HG03064 (cell line): ENCODE results near the gene XNDC1N.

Experiments used
- ATAC-seq: cut with Tn5 transposase; IDR thresholded peaks from one replicate; pipeline ENCODE4 v1.9.1; 2021; ENCODE audit warnings: low read depth; ENCODE audit not compliant: unreplicated experiment

Gene XNDC1N, protein sequence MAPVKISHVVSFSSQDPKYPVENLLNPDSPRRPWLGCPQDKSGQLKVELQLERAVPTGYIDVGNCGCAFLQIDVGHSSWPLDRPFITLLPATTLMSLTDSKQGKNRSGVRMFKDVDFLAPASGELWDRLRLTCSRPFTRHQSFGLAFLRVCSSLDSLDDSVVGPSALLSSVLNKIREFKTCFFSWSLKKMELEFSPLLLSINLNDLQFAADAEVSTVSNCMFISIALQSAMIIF

DNA sequence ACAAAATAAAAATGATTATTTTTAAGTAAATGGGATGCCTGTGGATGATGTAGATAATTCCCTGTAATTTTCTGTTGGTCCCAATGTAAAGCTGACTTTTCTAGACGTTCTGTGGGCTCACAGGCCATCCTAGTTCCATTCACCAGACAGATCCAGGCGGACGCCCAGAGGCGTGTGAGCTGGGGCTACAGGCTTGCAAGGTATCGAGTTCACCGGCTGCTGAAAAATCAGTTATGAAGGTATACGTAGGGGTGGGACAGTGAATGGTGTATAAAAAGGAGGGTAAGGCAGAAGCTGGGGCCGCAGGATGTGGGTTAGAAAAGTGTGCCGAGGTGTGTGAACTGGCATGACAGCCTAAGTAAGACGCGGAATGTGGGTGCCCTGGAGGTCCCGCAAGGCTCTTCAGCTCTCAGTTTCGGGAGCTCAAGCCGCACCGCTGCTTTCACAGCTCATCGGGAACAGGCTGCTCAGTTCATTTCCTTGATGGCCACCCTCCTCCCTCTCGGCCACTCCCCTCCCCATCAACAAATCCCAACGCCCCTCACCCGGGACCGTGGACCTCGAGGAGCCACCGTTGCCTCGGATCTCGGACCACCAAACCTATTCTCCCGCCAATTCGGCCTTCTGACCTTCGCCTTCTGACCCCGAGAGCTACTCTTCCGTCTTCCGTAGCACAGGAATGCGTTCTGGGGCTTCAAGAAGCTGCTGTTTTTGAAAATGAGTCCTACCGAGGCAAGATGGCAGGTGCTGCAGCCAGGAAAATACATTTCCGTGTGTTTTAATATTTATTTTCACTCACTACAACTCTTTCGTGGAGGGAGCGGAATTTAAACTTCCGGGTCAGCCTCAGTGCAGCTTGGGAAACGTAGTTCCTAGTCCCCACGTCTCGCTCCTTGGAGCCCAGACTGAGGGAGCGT lies at the start of gene XNDC1N:
Gene XNDC1N (minus strand): TSS at position 775 of the 917 bp plus-strand sequence. CDS start 5,241 bp downstream, outside the sequence.
- peak; percentile 72 for ATAC-seq

DNA sequence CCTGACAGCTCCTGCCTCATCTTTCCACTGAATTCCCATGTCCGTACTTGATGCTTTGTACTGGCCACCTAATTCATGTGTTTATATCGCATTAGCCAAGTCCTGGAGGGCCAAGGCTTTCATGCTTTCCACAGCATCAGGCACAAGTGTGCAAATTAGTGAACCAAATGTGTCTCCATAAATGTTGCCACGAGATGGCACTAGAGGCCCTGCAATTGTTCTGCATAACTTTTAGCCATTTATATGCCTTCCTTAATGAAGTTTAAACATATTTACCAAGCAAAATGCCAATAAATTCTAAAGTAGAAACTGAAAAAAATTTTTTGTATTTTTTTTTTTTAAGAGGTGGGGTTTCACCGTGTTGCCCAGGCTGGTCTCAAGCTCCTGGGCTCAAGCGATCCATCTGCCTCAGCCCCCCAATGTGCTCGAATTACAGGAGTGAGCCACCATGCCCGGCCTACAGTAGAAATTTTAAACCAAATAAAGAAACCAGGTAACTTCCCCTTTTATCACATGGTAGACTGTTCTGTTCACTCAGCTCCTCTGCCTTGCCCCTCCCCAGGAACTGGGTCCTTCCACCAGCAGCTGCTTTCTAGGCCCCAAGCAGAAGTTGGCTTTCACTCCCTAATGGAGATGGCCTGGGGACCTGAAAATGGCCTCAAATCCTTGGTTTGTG lies 49.5 kb upstream of the XNDC1N start:
- ATAC-seq: no peak

DNA sequence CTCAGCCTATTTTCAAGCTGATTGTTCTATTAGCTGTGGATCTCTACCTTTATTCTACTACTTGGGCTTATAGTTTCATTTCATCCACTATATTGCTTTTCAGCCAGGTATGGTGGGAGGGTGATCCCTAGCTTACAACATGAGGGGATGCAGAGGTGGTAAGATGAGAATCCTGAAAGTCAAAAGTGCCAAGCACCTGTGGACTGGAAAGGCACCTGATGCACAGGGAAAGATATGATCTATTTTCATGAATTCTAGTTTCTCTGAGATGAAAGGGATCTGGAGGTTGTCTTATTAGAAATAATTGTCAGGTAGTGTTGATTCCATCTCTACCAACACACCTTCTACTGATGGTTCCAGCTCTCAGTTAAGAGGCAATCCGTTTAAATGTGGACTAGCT lies 48.7 kb upstream of the XNDC1N start:
- ATAC-seq: no peak

DNA sequence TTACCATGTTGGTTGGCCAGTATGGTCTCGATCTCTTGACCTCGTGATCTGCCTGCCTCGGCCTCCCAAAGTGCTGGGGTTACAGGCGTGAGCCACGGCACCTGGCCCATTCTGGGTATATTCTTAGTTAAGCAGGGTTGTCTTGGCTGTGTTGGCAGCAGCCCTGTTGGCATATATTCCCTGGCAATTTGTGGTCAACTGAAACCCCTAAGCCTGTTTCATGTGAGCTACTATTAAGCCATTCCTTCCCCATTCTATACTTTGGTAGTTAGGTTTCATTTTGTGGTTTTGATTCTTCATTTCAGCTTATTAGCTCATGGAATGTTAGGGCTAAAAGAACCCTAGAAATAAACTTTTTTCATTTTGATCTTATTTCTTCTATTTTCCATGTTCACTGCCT lies 48.2 kb upstream of the XNDC1N start:
- ATAC-seq: no peak

DNA sequence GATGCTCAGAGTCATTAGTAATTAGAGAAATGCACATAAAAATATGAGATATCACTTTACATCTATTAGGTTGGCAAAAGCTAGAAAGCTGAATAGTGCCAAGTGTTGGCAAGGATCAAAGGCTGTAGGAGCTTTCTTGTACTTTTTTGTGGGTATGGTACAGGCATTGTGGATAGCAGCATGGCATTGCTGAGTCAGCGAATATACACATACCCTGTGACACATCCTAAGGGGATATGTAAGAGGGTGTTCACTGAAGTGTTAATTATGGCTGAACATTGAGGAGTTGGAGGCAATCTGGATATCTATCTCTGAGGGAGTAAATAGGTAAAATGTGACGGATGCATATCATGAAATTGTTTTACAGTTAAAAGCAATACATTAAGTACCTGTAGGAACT lies 43.3 kb upstream of the XNDC1N start:
- ATAC-seq: no peak

DNA sequence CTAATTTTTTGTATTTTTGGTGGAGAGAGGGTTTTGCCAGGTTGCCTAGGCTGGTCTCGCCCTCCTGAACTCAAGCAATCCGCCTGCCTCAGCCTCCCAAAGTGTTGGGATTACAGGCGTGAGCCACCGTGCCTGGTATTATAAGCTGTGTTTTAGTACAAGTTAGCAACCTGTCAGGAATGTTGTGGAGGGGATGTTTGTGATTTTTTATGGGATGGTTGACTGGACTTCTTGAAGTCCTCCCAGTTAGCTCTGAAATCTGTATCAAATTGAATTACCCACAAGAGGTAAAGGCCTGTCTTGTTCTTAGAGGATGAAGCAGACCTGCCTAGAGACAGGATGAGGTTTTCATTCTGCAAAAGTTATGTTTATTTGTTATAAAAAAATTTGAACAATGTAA lies 36.2 kb upstream of the XNDC1N start:
- no peak for ATAC-seq

DNA sequence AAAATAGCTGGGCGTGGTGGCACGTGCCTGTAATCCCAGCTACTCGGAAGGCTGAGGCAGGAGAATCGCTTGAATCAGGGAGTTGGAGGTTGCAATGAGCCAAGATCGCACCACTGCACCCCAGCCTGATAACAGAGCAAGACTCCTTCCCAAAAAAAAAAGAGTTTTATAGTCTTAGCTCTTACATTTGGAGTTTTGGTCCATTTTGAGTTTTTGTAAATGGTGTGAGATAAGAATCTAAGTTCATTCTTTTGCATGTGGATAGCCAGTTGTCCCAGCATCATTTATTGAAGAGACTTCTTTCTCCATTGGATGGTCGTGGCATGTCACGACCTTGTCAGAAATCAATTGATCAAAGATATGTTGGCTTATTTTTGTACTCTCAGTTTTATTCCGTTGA lies 35.1 kb upstream of the XNDC1N start:
- no peak for ATAC-seq

DNA sequence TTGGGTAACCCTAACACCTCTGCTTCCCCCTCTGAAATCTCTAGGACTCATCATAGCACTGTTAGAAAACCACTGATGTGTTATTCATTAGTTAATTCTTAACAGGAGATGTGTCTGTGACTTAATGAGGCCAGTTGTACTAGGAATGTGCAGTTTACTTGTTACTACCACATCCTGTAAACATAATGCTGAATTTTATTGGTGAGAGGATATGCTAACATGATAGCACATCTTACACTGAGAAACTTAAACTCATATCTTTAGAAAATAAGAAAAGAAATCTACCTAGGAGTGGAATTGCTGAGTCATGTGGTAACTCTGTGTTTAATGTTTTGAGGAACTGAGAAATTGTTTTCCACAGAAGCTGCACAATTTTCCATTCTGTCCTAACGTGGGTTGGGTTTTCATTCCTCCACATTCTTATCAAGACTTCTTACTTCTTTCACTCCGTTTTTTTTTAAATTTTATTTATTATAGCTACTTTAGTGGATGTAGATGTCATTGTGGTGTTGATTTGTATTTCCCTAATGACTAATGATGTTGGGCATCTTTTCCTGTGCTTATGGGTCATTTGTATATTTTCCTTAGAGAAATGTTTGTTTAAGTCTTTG lies 34.1 kb upstream of the XNDC1N start:
- ATAC-seq: no peak

DNA sequence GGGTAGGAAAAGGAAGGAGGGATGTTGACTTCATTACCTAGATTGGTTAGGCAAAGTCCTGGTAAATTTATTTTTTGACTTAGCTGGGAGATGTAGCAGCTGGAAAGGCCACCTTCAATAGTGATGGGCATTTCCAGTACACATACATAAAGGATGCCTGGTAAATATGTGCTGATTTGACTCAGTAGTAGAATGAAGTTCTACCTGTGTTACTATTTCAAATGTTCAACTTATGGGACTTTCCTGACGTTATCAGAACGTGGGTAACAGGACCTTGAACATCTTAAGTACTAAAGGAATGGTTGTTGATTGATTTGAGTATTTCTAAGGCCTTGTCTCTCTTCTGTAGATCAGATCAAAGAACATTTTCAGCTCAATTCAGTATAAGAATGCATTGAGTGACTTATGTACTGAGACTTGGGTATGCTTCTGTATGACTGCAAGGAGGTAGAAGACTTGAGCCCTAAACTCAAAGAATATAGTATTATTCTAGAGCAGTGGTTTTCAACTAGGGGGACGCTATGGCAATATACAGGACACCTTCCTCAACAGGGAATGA lies 27.6 kb upstream of the XNDC1N start:
- ATAC-seq: no peak

DNA sequence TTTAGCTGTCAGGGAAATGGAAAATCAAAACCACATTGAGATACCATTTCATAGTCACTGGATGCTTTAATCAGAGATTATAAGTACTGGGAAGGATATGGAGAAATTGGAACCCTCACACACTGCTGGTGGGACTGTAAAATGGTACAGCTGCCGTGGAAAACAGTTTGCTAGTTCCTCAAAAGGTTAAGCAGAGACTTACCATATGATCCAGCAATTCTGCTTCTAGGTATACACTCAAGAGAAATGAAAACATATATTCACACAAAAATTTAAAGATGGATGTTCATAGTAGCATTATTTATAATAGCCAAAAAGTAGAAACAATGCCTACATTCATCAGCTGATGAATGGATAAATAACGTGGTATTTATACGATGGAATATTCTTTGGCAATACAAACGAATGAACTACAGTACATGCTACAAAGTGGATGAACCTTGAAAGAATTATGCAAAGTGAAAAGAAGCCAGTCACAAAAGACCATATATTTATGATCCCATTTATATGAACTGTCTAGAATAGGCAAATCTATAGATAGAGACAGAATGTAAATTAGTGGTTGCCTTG lies 23.4 kb upstream of the XNDC1N start:
- ATAC-seq: no peak

DNA sequence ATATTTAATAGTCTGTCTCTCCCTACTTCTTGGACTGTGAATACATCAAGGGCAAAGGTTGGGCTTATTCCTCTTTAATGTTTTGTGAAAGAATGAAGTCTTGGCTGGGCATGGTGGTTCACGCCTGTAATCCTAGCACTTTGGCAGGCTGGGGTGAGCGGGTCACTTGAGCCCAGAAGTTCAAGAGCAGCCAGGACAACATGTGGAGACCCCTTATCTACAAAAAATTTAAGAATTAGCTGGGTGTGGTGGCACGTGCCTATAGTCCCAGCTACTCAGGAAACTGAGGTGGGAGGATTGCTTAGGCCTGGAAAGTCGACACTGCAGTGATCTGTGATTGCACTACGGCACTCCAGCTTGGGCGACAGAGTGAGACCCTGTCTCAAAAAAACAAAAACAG lies 20.6 kb upstream of the XNDC1N start:
- no peak for ATAC-seq

DNA sequence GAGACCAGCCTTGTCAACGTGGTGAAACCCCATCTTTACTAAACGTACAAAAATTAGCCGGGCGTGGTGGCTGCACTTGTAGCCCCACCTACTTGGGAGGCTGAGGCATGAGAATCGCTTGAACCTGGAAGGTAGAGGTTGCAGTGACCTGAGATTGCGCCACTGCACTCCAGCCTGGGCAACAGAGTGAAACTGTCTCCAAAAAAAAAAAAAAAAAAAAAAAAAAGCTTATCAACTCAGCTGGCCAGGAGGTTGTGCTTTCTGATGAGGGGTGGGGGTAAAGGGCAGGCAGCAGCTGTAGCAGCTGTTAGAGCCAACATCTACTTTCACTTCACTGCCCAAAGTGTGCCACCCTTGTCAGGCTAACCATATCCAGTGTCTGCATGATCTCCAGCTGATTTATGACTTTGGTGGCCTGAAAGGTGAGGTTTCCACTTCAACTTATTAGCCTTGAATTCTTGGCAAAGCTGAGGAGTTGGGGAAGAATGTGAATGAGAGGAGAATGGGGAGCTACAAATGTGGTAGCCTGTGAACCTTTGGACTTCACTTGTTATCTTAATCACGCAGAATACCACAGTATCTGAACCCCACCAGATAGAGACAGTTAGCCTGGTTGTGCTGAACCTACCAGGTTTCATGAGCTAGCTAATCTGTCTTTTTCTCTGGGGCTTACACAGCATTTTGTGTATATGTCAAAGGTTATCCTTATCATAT lies 20.1 kb upstream of the XNDC1N start:
- no peak for ATAC-seq

DNA sequence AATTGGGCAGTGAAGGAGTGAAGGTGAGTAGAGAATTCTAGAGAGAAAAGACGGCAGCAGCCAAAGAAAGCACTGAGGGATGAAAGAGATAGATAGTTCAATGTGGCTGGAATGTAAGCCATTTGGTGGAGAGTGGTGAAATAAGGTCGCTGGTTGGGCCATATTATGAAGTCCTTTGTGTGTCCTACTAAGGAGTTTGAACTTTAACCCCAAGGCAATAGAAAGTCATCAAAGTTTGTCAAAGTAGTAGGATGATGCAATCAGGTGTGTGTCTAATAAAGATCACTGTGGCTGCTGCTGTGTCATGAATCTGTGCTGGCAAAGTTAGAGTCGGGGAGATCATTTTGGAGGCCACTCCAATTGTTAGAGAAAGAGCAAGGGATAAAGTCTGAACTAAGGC lies 19.1 kb upstream of the XNDC1N start:
- ATAC-seq: no peak

DNA sequence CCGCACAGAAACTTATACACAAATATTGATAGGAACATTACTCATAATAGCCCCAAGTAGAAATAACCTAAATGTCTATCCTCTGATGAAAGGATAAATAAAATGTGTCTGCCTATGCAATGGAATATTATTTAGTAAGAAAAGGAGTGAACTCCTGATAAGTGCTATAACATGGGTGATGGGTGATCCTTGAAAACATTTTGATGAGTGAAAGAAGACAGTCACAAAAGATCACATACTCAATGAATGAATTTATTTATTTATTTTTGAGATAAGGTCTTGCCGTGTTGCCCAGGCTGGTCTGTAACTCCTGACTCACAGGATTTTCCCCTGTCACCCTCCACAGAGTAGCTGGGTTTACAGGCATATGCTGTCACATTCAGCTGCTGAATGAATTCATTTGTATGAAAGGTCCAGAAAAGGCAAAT lies 17.8 kb upstream of the XNDC1N start:
- no peak for ATAC-seq

DNA sequence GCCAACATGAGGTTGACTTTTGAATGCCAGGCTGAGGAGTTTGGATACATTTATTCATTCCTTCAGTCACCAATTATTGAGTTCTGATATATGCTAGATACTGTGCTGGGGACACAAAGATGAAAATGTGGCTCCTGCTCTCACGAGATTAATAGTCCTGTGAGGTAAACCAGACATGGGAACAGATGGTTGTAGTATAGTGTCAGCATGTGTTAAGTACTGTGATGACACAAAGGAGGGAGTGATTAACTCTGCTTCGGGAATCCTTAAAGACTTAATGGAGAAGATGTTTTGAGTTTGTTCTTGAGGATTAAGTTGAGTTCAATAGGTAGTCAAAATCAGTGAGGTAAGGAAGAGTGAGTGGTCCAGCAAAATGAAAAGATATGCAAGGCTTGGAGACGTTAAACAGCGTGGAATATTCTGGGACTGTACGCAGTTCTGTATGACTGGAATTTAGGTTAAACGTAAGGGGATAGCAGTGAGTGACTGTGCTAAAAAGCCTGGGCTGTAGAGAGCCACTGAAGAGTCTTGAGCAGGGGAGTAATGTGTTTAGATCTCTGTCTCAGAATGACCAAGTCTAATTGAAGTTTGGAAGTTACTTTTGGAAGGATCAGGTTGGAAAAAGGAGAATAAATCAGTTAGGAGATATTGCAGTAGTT lies 12.3 kb upstream of the XNDC1N start:
- no peak for ATAC-seq

DNA sequence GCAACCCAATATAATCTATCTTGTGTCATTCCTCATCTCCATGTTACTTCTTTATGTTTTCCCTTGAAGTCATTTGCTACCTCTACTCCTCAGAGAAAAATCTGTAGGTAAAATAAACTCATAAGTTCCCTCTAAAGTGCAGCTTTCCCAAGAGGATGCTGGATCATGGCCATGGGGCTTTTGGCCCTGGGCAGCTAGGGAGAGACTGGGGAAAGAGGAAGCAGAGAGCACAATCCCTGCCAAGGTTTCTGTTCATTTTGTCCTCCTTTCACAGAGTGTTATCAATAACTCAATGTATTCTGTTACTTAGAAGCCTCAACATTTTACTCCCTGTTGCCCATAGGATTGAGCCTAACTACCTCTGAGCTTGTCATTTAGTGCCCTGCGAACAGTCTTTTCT lies 9.4 kb upstream of the XNDC1N start:
- no peak for ATAC-seq

DNA sequence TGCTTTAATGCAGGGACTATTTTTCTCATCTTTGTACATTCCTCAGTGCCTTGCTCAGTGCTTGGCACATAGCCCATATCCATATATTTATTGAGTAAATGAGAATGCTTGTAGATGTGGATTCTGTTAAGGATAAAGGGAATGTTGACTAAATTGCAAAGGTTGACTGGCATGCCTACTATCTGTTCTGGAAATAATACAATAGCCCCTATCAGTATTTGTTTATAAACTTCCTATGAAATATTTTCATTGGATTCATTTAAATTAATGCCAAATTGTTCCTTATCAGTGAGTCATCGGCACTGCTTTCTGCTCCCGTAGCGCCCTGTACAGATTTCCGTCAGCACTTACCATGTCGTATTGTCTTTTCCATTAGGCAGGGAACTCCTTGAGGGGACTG lies 8.4 kb upstream of the XNDC1N start:
- no peak for ATAC-seq

DNA sequence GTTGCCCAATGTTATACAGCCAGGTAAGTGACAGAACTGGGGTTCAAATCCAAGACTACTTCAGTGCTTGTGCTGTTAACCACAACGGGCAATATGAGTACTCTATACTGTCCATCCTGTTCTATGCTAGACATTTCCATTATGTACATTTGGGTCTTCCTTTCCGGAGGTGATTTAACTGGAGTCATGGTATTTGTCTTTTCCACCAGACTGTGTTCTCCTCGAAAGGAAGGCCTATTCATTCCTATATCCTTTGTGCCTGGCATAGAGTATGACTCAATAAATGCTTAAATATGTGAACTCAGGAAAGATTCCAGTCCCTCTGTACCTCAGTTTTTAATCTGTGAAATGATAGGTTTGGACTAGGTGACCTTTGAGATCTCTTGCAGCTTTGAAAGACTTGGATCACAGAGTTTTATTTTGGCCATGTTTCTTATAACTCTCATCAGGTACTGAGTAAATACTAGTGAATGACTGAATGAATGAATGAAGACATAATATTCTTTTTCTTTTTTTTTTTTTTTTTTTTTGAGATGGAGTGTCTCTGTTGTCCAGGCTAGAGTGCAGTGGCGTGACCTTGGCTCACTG lies 7.0 kb upstream of the XNDC1N start:
- no peak for ATAC-seq

DNA sequence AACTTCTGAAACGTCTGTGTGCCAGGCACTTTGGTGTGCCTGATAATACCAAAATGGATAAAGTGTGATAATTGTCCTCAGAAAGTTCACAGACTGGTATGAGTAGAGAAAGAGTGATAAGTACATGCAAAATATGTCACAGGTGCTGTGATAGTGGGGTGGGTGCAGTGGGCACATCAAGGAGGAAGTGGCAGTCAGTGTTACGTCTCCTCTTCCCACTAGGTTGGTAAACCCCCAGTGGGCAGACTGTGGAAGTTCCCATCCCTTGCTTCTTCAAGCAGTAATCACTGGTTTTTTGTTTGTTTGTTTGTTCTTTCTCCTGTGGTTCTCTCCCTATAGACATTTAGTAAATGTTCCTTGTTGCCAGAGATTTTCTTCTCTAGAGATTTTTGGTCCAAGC lies 5.8 kb upstream of the XNDC1N start:
- ATAC-seq: no peak
